Measurements from ENCODE around the gene FRG2B.
"Not testable (repeated sequence)": the region's sequence is repeated elsewhere in the genome, so short reads cannot be mapped to it uniquely, and the experiment has no call there.

The FRG2B gene

GRCh38 chr10:133626695-133627094 lies at the start of gene FRG2B:
Gene FRG2B, minus strand, starts transcription at chr10:133626795. Its CDS starts 53 bp downstream, at chr10:133626742.
- not testable (repeated sequence) for H3K9me3 ChIP-seq (ENCODE audit: control insufficient read depth in 2 of 2, low read length in 2 of 2); H3K4me1 ChIP-seq (ENCODE audit: control insufficient read depth, insufficient read depth, low read length); H3K4me3 ChIP-seq (ENCODE audit: low read length in 2 of 2); H3K27me3 ChIP-seq (ENCODE audit: control insufficient read depth in 1 of 2, insufficient read depth in 2 of 2, low read length in 2 of 2); H3K9ac ChIP-seq (ENCODE audit: low read length in 2 of 2); H3K36me3 ChIP-seq (ENCODE audit: control insufficient read depth in 2 of 2, insufficient read depth in 2 of 2, low read length in 2 of 2); H3K27ac ChIP-seq (ENCODE audit: low read length)

GRCh38 chr10:133667446-133667845 lies 40.9 kb upstream of the FRG2B start:
- H3K27ac ChIP-seq (ENCODE audit: low read length); H3K9me3 ChIP-seq (ENCODE audit: control insufficient read depth in 2 of 2, low read length in 2 of 2); H3K4me1 ChIP-seq (ENCODE audit: control insufficient read depth, insufficient read depth, low read length); H3K4me3 ChIP-seq (ENCODE audit: low read length in 2 of 2); H3K36me3 ChIP-seq (ENCODE audit: control insufficient read depth in 2 of 2, insufficient read depth in 2 of 2, low read length in 2 of 2); H3K27me3 ChIP-seq (ENCODE audit: control insufficient read depth in 1 of 2, insufficient read depth in 2 of 2, low read length in 2 of 2); H3K9ac ChIP-seq (ENCODE audit: low read length in 2 of 2): not testable (repeated sequence)

- H3K4me1 ChIP-seq (ENCODE audit: control insufficient read depth, insufficient read depth, low read length); H3K4me3 ChIP-seq (ENCODE audit: low read length in 2 of 2); H3K27me3 ChIP-seq (ENCODE audit: control insufficient read depth in 1 of 2, insufficient read depth in 2 of 2, low read length in 2 of 2); H3K9ac ChIP-seq (ENCODE audit: low read length in 2 of 2); H3K9me3 ChIP-seq (ENCODE audit: control insufficient read depth in 2 of 2, low read length in 2 of 2); H3K36me3 ChIP-seq (ENCODE audit: control insufficient read depth in 2 of 2, insufficient read depth in 2 of 2, low read length in 2 of 2); H3K27ac ChIP-seq (ENCODE audit: low read length): not testable (repeated sequence)
Measured at GRCh38 chr10:133663544-133664160, 37.1 kb upstream of the FRG2B start.

GRCh38 chr10:133661122-133661521 lies 34.5 kb upstream of the FRG2B start:
- not testable (repeated sequence) for H3K4me3 ChIP-seq (ENCODE audit: low read length in 2 of 2); H3K36me3 ChIP-seq (ENCODE audit: control insufficient read depth in 2 of 2, insufficient read depth in 2 of 2, low read length in 2 of 2); H3K27me3 ChIP-seq (ENCODE audit: control insufficient read depth in 1 of 2, insufficient read depth in 2 of 2, low read length in 2 of 2); H3K9ac ChIP-seq (ENCODE audit: low read length in 2 of 2); H3K27ac ChIP-seq (ENCODE audit: low read length); H3K9me3 ChIP-seq (ENCODE audit: control insufficient read depth in 2 of 2, low read length in 2 of 2); H3K4me1 ChIP-seq (ENCODE audit: control insufficient read depth, insufficient read depth, low read length)

GRCh38 chr10:133660516-133660915 lies 33.9 kb upstream of the FRG2B start:
- H3K9me3 ChIP-seq (ENCODE audit: control insufficient read depth in 2 of 2, low read length in 2 of 2); H3K9ac ChIP-seq (ENCODE audit: low read length in 2 of 2); H3K36me3 ChIP-seq (ENCODE audit: control insufficient read depth in 2 of 2, insufficient read depth in 2 of 2, low read length in 2 of 2); H3K27me3 ChIP-seq (ENCODE audit: control insufficient read depth in 1 of 2, insufficient read depth in 2 of 2, low read length in 2 of 2); H3K4me1 ChIP-seq (ENCODE audit: control insufficient read depth, insufficient read depth, low read length); H3K4me3 ChIP-seq (ENCODE audit: low read length in 2 of 2); H3K27ac ChIP-seq (ENCODE audit: low read length): not testable (repeated sequence)

GRCh38 chr10:133657276-133657675 lies 30.7 kb upstream of the FRG2B start:
- H3K36me3 ChIP-seq (ENCODE audit: control insufficient read depth in 2 of 2, insufficient read depth in 2 of 2, low read length in 2 of 2); H3K27ac ChIP-seq (ENCODE audit: low read length); H3K4me1 ChIP-seq (ENCODE audit: control insufficient read depth, insufficient read depth, low read length); H3K27me3 ChIP-seq (ENCODE audit: control insufficient read depth in 1 of 2, insufficient read depth in 2 of 2, low read length in 2 of 2); H3K9ac ChIP-seq (ENCODE audit: low read length in 2 of 2); H3K4me3 ChIP-seq (ENCODE audit: low read length in 2 of 2); H3K9me3 ChIP-seq (ENCODE audit: control insufficient read depth in 2 of 2, low read length in 2 of 2): not testable (repeated sequence)

- not testable (repeated sequence) for H3K9me3 ChIP-seq (ENCODE audit: control insufficient read depth in 2 of 2, low read length in 2 of 2); H3K4me1 ChIP-seq (ENCODE audit: control insufficient read depth, insufficient read depth, low read length); H3K27me3 ChIP-seq (ENCODE audit: control insufficient read depth in 1 of 2, insufficient read depth in 2 of 2, low read length in 2 of 2); H3K9ac ChIP-seq (ENCODE audit: low read length in 2 of 2); H3K4me3 ChIP-seq (ENCODE audit: low read length in 2 of 2); H3K27ac ChIP-seq (ENCODE audit: low read length); H3K36me3 ChIP-seq (ENCODE audit: control insufficient read depth in 2 of 2, insufficient read depth in 2 of 2, low read length in 2 of 2)
Measured at GRCh38 chr10:133648872-133649455, 22.4 kb upstream of the FRG2B start.

- H3K36me3 ChIP-seq (ENCODE audit: control insufficient read depth in 2 of 2, insufficient read depth in 2 of 2, low read length in 2 of 2); H3K27ac ChIP-seq (ENCODE audit: low read length); H3K4me3 ChIP-seq (ENCODE audit: low read length in 2 of 2); H3K9me3 ChIP-seq (ENCODE audit: control insufficient read depth in 2 of 2, low read length in 2 of 2); H3K4me1 ChIP-seq (ENCODE audit: control insufficient read depth, insufficient read depth, low read length); H3K27me3 ChIP-seq (ENCODE audit: control insufficient read depth in 1 of 2, insufficient read depth in 2 of 2, low read length in 2 of 2); H3K9ac ChIP-seq (ENCODE audit: low read length in 2 of 2): not testable (repeated sequence)
Measured at GRCh38 chr10:133647075-133647748, 20.6 kb upstream of the FRG2B start.

GRCh38 chr10:133637846-133638235 lies 11.2 kb upstream of the FRG2B start:
- H3K9me3 ChIP-seq (ENCODE audit: control insufficient read depth in 2 of 2, low read length in 2 of 2); H3K4me1 ChIP-seq (ENCODE audit: control insufficient read depth, insufficient read depth, low read length); H3K27ac ChIP-seq (ENCODE audit: low read length); H3K36me3 ChIP-seq (ENCODE audit: control insufficient read depth in 2 of 2, insufficient read depth in 2 of 2, low read length in 2 of 2); H3K27me3 ChIP-seq (ENCODE audit: control insufficient read depth in 1 of 2, insufficient read depth in 2 of 2, low read length in 2 of 2); H3K4me3 ChIP-seq (ENCODE audit: low read length in 2 of 2); H3K9ac ChIP-seq (ENCODE audit: low read length in 2 of 2): not testable (repeated sequence)

- H3K9ac ChIP-seq (ENCODE audit: low read length in 2 of 2); H3K4me3 ChIP-seq (ENCODE audit: low read length in 2 of 2); H3K36me3 ChIP-seq (ENCODE audit: control insufficient read depth in 2 of 2, insufficient read depth in 2 of 2, low read length in 2 of 2); H3K4me1 ChIP-seq (ENCODE audit: control insufficient read depth, insufficient read depth, low read length); H3K9me3 ChIP-seq (ENCODE audit: control insufficient read depth in 2 of 2, low read length in 2 of 2); H3K27ac ChIP-seq (ENCODE audit: low read length); H3K27me3 ChIP-seq (ENCODE audit: control insufficient read depth in 1 of 2, insufficient read depth in 2 of 2, low read length in 2 of 2): not testable (repeated sequence)
Measured at GRCh38 chr10:133637202-133637845, 10.7 kb upstream of the FRG2B start.

GRCh38 chr10:133630723-133631249 lies 4.2 kb upstream of the FRG2B start:
- not testable (repeated sequence) for H3K36me3 ChIP-seq (ENCODE audit: control insufficient read depth in 2 of 2, insufficient read depth in 2 of 2, low read length in 2 of 2); H3K9me3 ChIP-seq (ENCODE audit: control insufficient read depth in 2 of 2, low read length in 2 of 2); H3K9ac ChIP-seq (ENCODE audit: low read length in 2 of 2); H3K27me3 ChIP-seq (ENCODE audit: control insufficient read depth in 1 of 2, insufficient read depth in 2 of 2, low read length in 2 of 2); H3K4me1 ChIP-seq (ENCODE audit: control insufficient read depth, insufficient read depth, low read length); H3K27ac ChIP-seq (ENCODE audit: low read length); H3K4me3 ChIP-seq (ENCODE audit: low read length in 2 of 2)

Data from stomach smooth muscle (tissue), 2 donors.